Measurements from ENCODE around the gene ROR1.

ROR1 gene

GRCh38 chr1:63984930-63985290 is 211.1 kb downstream of the ROR1 start:
- Histone ChIP-seq H3K4me3 (ENCODE audit: low read length) (no peak overlapping the region), H3K27me3 (ENCODE audit: control insufficient read depth, insufficient read depth, low read length) (no peaks in the 10 kb centered on the region), H3K9ac (ENCODE audit: low read length) (no peak overlapping the region), H3K36me3 (ENCODE audit: control insufficient read depth, insufficient read depth, low read length) (no peaks in the 10 kb centered on the region), H3K4me1 (ENCODE audit: control insufficient read depth, insufficient read depth, low read length) (peaks cover 13% of the 10 kb centered on the region), H3K9me3 (ENCODE audit: control insufficient read depth, low read length) (no peaks in the 10 kb centered on the region)

GRCh38 chr1:63987014-63987627 is 213.3 kb downstream of the ROR1 start:
- Histone ChIP-seq H3K4me3 (ENCODE audit: low read length) (no peak overlapping the region), H3K4me1 (ENCODE audit: control insufficient read depth, insufficient read depth, low read length) (peaks cover 7% of the 10 kb centered on the region), H3K27me3 (ENCODE audit: control insufficient read depth, insufficient read depth, low read length) (no peaks in the 10 kb centered on the region), H3K9ac (ENCODE audit: low read length) (no peak overlapping the region), H3K9me3 (ENCODE audit: control insufficient read depth, low read length) (no peaks in the 10 kb centered on the region), H3K36me3 (ENCODE audit: control insufficient read depth, insufficient read depth, low read length) (no peaks in the 10 kb centered on the region)

GRCh38 chr1:63987628-63988024 is 213.8 kb downstream of the ROR1 start:
- Histone ChIP-seq H3K9me3 (ENCODE audit: control insufficient read depth, low read length) (no peaks in the 10 kb centered on the region), H3K4me3 (ENCODE audit: low read length) (no peak overlapping the region), H3K27me3 (ENCODE audit: control insufficient read depth, insufficient read depth, low read length) (no peaks in the 10 kb centered on the region), H3K4me1 (ENCODE audit: control insufficient read depth, insufficient read depth, low read length) (peaks cover 7% of the 10 kb centered on the region), H3K9ac (ENCODE audit: low read length) (no peak overlapping the region), H3K36me3 (ENCODE audit: control insufficient read depth, insufficient read depth, low read length) (no peaks in the 10 kb centered on the region)

GRCh38 chr1:63988941-63989340 is 215.1 kb downstream of the ROR1 start:
- Histone ChIP-seq H3K36me3 (ENCODE audit: control insufficient read depth, insufficient read depth, low read length) (no peaks in the 10 kb centered on the region), H3K4me3 (ENCODE audit: low read length) (no peak overlapping the region), H3K9me3 (ENCODE audit: control insufficient read depth, low read length) (no peaks in the 10 kb centered on the region), H3K27me3 (ENCODE audit: control insufficient read depth, insufficient read depth, low read length) (no peaks in the 10 kb centered on the region), H3K9ac (ENCODE audit: low read length) (no peak overlapping the region), H3K4me1 (ENCODE audit: control insufficient read depth, insufficient read depth, low read length) (no peaks in the 10 kb centered on the region)

- no peaks in the 10 kb centered on the region for H3K27me3 ChIP-seq (ENCODE audit: control insufficient read depth, insufficient read depth, low read length)
- H3K9me3 ChIP-seq (ENCODE audit: control insufficient read depth, low read length), result no peaks in the 10 kb centered on the region
These were observed 217.9 kb downstream of the ROR1 start for GRCh38 chr1:63991685-63992084.

GRCh38 chr1:64000021-64000420 is 226.2 kb downstream of the ROR1 start:
- Histone ChIP-seq H3K36me3 (ENCODE audit: control insufficient read depth, insufficient read depth, low read length) (no peaks in the 10 kb centered on the region), H3K27me3 (ENCODE audit: control insufficient read depth, insufficient read depth, low read length) (no peaks in the 10 kb centered on the region), H3K4me1 (ENCODE audit: control insufficient read depth, insufficient read depth, low read length) (peaks cover under 1% of the 10 kb centered on the region), H3K9ac (ENCODE audit: low read length) (no peak overlapping the region), H3K4me3 (ENCODE audit: low read length) (no peak overlapping the region), H3K9me3 (ENCODE audit: control insufficient read depth, low read length) (no peaks in the 10 kb centered on the region)

More at GRCh38 chr1:63991685-63992084, 217.9 kb downstream of the ROR1 start:
- H3K4me3 ChIP-seq (ENCODE audit: low read length), result no peak overlapping the region
- no peaks in the 10 kb centered on the region for H3K4me1 ChIP-seq (ENCODE audit: control insufficient read depth, insufficient read depth, low read length)
- H3K36me3 ChIP-seq (ENCODE audit: control insufficient read depth, insufficient read depth, low read length), result no peaks in the 10 kb centered on the region
- H3K9ac ChIP-seq (ENCODE audit: low read length), result no peak overlapping the region

- H3K9me3 ChIP-seq (ENCODE audit: control insufficient read depth, low read length), result no peaks in the 10 kb centered on the region
- no peaks in the 10 kb centered on the region for H3K36me3 ChIP-seq (ENCODE audit: control insufficient read depth, insufficient read depth, low read length)
- H3K27me3 ChIP-seq (ENCODE audit: control insufficient read depth, insufficient read depth, low read length), result no peaks in the 10 kb centered on the region
- no peak overlapping the region for H3K9ac ChIP-seq (ENCODE audit: low read length)
- H3K4me3 ChIP-seq (ENCODE audit: low read length), result no peak overlapping the region
- peaks cover 6% of the 10 kb centered on the region for H3K4me1 ChIP-seq (ENCODE audit: control insufficient read depth, insufficient read depth, low read length)
These were observed 227.2 kb downstream of the ROR1 start for GRCh38 chr1:64001038-64001437.

GRCh38 chr1:64004451-64005025 is 230.7 kb downstream of the ROR1 start:
- H3K9ac ChIP-seq (ENCODE audit: low read length), result no peak overlapping the region
- peaks cover 25% of the 10 kb centered on the region for H3K4me1 ChIP-seq (ENCODE audit: control insufficient read depth, insufficient read depth, low read length)
- no peak overlapping the region for H3K4me3 ChIP-seq (ENCODE audit: low read length)
- H3K9me3 ChIP-seq (ENCODE audit: control insufficient read depth, low read length), result no peaks in the 10 kb centered on the region
- no peaks in the 10 kb centered on the region for H3K27me3 ChIP-seq (ENCODE audit: control insufficient read depth, insufficient read depth, low read length)
- no peaks in the 10 kb centered on the region for H3K36me3 ChIP-seq (ENCODE audit: control insufficient read depth, insufficient read depth, low read length)

- Histone ChIP-seq H3K4me1 (ENCODE audit: control insufficient read depth, insufficient read depth, low read length) (peaks cover 25% of the 10 kb centered on the region), H3K4me3 (ENCODE audit: low read length) (no peak overlapping the region), H3K9ac (ENCODE audit: low read length) (no peak overlapping the region), H3K27me3 (ENCODE audit: control insufficient read depth, insufficient read depth, low read length) (no peaks in the 10 kb centered on the region), H3K9me3 (ENCODE audit: control insufficient read depth, low read length) (no peaks in the 10 kb centered on the region), H3K36me3 (ENCODE audit: control insufficient read depth, insufficient read depth, low read length) (no peaks in the 10 kb centered on the region)
These were observed 232.0 kb downstream of the ROR1 start for GRCh38 chr1:64005801-64006200.

GRCh38 chr1:64006276-64007051 is 232.6 kb downstream of the ROR1 start:
- Histone ChIP-seq H3K4me3 (ENCODE audit: low read length) (no peak overlapping the region), H3K9ac (ENCODE audit: low read length) (no peak overlapping the region), H3K4me1 (ENCODE audit: control insufficient read depth, insufficient read depth, low read length) (peaks cover 25% of the 10 kb centered on the region), H3K9me3 (ENCODE audit: control insufficient read depth, low read length) (no peaks in the 10 kb centered on the region), H3K36me3 (ENCODE audit: control insufficient read depth, insufficient read depth, low read length) (no peaks in the 10 kb centered on the region), H3K27me3 (ENCODE audit: control insufficient read depth, insufficient read depth, low read length) (no peaks in the 10 kb centered on the region)

- no peaks in the 10 kb centered on the region for H3K27me3 ChIP-seq (ENCODE audit: control insufficient read depth, insufficient read depth, low read length)
- no peak overlapping the region for H3K9ac ChIP-seq (ENCODE audit: low read length)
- peaks cover 21% of the 10 kb centered on the region for H3K4me1 ChIP-seq (ENCODE audit: control insufficient read depth, insufficient read depth, low read length)
- no peaks in the 10 kb centered on the region for H3K36me3 ChIP-seq (ENCODE audit: control insufficient read depth, insufficient read depth, low read length)
- no peaks in the 10 kb centered on the region for H3K9me3 ChIP-seq (ENCODE audit: control insufficient read depth, low read length)
- H3K4me3 ChIP-seq (ENCODE audit: low read length), result no peak overlapping the region
These were observed 236.5 kb downstream of the ROR1 start for GRCh38 chr1:64010316-64010715.

- Histone ChIP-seq H3K4me1 (ENCODE audit: control insufficient read depth, insufficient read depth, low read length) (peaks cover 6% of the 10 kb centered on the region), H3K36me3 (ENCODE audit: control insufficient read depth, insufficient read depth, low read length) (no peaks in the 10 kb centered on the region), H3K9ac (ENCODE audit: low read length) (no peak overlapping the region), H3K4me3 (ENCODE audit: low read length) (no peak overlapping the region), H3K27me3 (ENCODE audit: control insufficient read depth, insufficient read depth, low read length) (no peaks in the 10 kb centered on the region), H3K9me3 (ENCODE audit: control insufficient read depth, low read length) (no peaks in the 10 kb centered on the region)
These were observed 239.6 kb downstream of the ROR1 start for GRCh38 chr1:64013395-64013794.
